ENCODE data around the gene THSD4.

The THSD4 gene

GRCh38 chr15:71728881-71729280, 613.6 kb downstream of the THSD4 start:
- DNase-seq (ENCODE audit: low spot score): no peak

GRCh38 chr15:71729319-71729718, 614.0 kb downstream of the THSD4 start:
- DNase-seq (ENCODE audit: low spot score): no peak

- DNase-seq (ENCODE audit: low spot score): peak; percentile 73
Observed at GRCh38 chr15:71730277-71731144, 615.2 kb downstream of the THSD4 start.

GRCh38 chr15:71732636-71733035, 617.4 kb downstream of the THSD4 start:
- DNase-seq (ENCODE audit: low spot score): no peak

- DNase-seq (ENCODE audit: low spot score): no peak
Observed at GRCh38 chr15:71733122-71733521, 617.9 kb downstream of the THSD4 start.

- DNase-seq (ENCODE audit: low spot score): no peak
Observed at GRCh38 chr15:71734709-71735384, 619.6 kb downstream of the THSD4 start.

GRCh38 chr15:71735385-71735757, 620.1 kb downstream of the THSD4 start:
- DNase-seq (ENCODE audit: low spot score): no peak

GRCh38 chr15:71736286-71736947, 621.1 kb downstream of the THSD4 start:
- DNase-seq (ENCODE audit: low spot score): no peak

- no peak for DNase-seq (ENCODE audit: low spot score)
Observed at GRCh38 chr15:71737761-71738160, 622.5 kb downstream of the THSD4 start.

- DNase-seq (ENCODE audit: low spot score): no peak
Observed at GRCh38 chr15:71739355-71739754, 624.1 kb downstream of the THSD4 start.

- no peak for DNase-seq (ENCODE audit: low spot score)
Observed at GRCh38 chr15:71742964-71743363, 627.7 kb downstream of the THSD4 start.

GRCh38 chr15:71743861-71744382, 628.7 kb downstream of the THSD4 start:
- DNase-seq (ENCODE audit: low spot score): peak; percentile 63

GRCh38 chr15:71746719-71747118, 631.4 kb downstream of the THSD4 start:
- DNase-seq (ENCODE audit: low spot score): no peak

- DNase-seq (ENCODE audit: low spot score): peak; percentile 47
Observed at GRCh38 chr15:71747128-71748083, 632.1 kb downstream of the THSD4 start.

- no peak for DNase-seq (ENCODE audit: low spot score)
Observed at GRCh38 chr15:71748293-71748718, 633.0 kb downstream of the THSD4 start.

- no peak for DNase-seq (ENCODE audit: low spot score)
Observed at GRCh38 chr15:71749500-71749899, 634.2 kb downstream of the THSD4 start.

GRCh38 chr15:71752128-71752527, 636.9 kb downstream of the THSD4 start:
- no peak for DNase-seq (ENCODE audit: low spot score)

- peak; percentile 71 for DNase-seq (ENCODE audit: low spot score)
Observed at GRCh38 chr15:71752604-71753289, 637.5 kb downstream of the THSD4 start.

GRCh38 chr15:71753346-71753745, 638.1 kb downstream of the THSD4 start:
- DNase-seq (ENCODE audit: low spot score): no peak

GRCh38 chr15:71754660-71755059, 639.4 kb downstream of the THSD4 start:
- DNase-seq (ENCODE audit: low spot score): no peak
